Measurements from ENCODE around the gene ADO. TPM values are rescaled to one million over a fixed set of nuclear protein-coding genes. Genes with fewer than 3 reads are reported as not detected.

ADO gene
- total and polyA plus RNA-seq, 9 of the 15 experiments (the other 6 are each of a cell fraction or from before 2014, with no cell fraction given): 3.0 to 20.0 (median 16.1) TPM

- peaks cover 18% of the 10 kb centered on the region for H4K20me1 ChIP-seq (replicated peaks; ENCODE audit: control insufficient read depth, insufficient read depth, low read length)
- peaks cover 30% of the 10 kb centered on the region for H3K36me3 ChIP-seq (ENCODE audit: control insufficient read depth, insufficient read depth, low read length)
- peak overlapping the region; percentile 91 to 96 for H3K9ac ChIP-seq (ENCODE audit: insufficient read depth in 1 of 2, low read depth in 2 of 2, low read length in 2 of 2)
- CTCF ChIA-PET (ENCODE audit: low intra/inter-chr PET ratio): no interaction called here
- peaks cover 3% of the 10 kb centered on the region for H3K9me1 ChIP-seq (ENCODE audit: control insufficient read depth, insufficient read depth, low read length)
- H3K27ac ChIP-seq (ENCODE audit: extremely low read depth, low read depth, low read length): peak overlapping the region; percentile 97
- peak overlapping the region; percentile 100 for H2AFZ ChIP-seq (ENCODE audit: low read depth, low read length)
- intact Hi-C loops (cut with micrococcal nuclease) (no loop called here), in situ Hi-C loops (cut with MboI) (no loop called here)
- no peak for FAIRE-seq
- no peaks in the 10 kb centered on the region for H3K9me3 ChIP-seq (replicated peaks; ENCODE audit: control insufficient read depth, insufficient read depth, low read depth, low read length)
- H3K4me2 ChIP-seq (ENCODE audit: insufficient read depth, low read length): peak overlapping the region; percentile 94
- H3K27me3 ChIP-seq (ENCODE audit: control insufficient read depth in 2 of 2, insufficient read depth in 2 of 2, low read length in 2 of 2): no peaks in the 10 kb centered on the region
- no TSS peak for BruUV-seq (replicated peaks)
- POLR2A ChIA-PET: interaction anchor here (0.7 to 1.4 kb wide), 3 partner anchors 11 to 271 kb away, joined by 3 to 9 read pairs (median 3); partner anchors contain the start of gene EGR2
- H3K4me3 ChIP-seq: peak overlapping the region; percentile 86
- DNase-seq (ENCODE audit: extremely low read depth in 1 of 4, low spot score in 3 of 4): peak; percentile 39 to 44 (median 42)
- peaks cover 39% of the 10 kb centered on the region for H3K79me2 ChIP-seq (ENCODE audit: control insufficient read depth, insufficient read depth, low read length)
- ATAC-seq: peak; percentile 64
- WGBS (ENCODE audit: insufficient coverage, low coverage, missing lambda C conversion rate): 4% methylated on average over 72 of the region's 77 CpGs
- peaks cover 16 to 20% of the 10 kb centered on the region in 2 experiments; a peak in 4 of 5 replicates for H3K4me1 ChIP-seq (replicated peaks in 1 of 2; ENCODE audit: control insufficient read depth in 2 of 2, insufficient read depth in 2 of 2, low read length in 2 of 2)
- TF ChIP-seq POLR2B (IDR thresholded peaks at IDR 0.05; ENCODE audit: low read depth, partially characterized antibody) (no peak), REST (IDR thresholded peaks at IDR 0.05; ENCODE audit: borderline replicate concordance) (peak; percentile 34), REST (CRISPR knock-in tag; IDR thresholded peaks at IDR 0.05; ENCODE audit: low read depth) (no peak; the same call in 1 of the 2 replicates), NR2C2 (CRISPR knock-in tag; IDR thresholded peaks at IDR 0.05) (no peak), NR2C2 (tag; IDR thresholded peaks at IDR 0.05) (peak; percentile 79), SIN3A (IDR thresholded peaks at IDR 0.05; ENCODE audit: borderline replicate concordance in 2 of 2, control insufficient read depth in 1 of 2, low read depth in 2 of 2, low read length in 2 of 2) (peak in 1 of 2 experiments; percentile 64; a peak in 1 of 4 replicates), LARP7 (IDR thresholded peaks at IDR 0.05) (no peak), ZNF445 (CRISPR knock-in tag; IDR thresholded peaks at IDR 0.05; ENCODE audit: low read depth) (no peak), SAP30 (IDR thresholded peaks at IDR 0.05; ENCODE audit: borderline replicate concordance, insufficient read depth, low read depth, low read length, poor library complexity, severe bottlenecking) (peak; percentile 5), TFAP4 (CRISPR knock-in tag; IDR thresholded peaks at IDR 0.05; ENCODE audit: borderline replicate concordance) (peak; percentile 15; the same call in 1 of the 2 replicates)
Observed at GRCh38 chr10:62805231-62806099, 945 bp downstream of the ADO start.

Measured in K562 (cell line).